ENCODE data around the gene SMC6. TPM values are rescaled to one million over a fixed set of nuclear protein-coding genes. Genes with fewer than 3 reads are reported as not detected.

The SMC6 gene
- total RNA-seq, 3 donors from 2014 or later: 17.0 to 23.4 (median 18.7) TPM

GRCh38 chr2:17749753-17750438 lies 3.7 kb downstream of the SMC6 start:
- Histone ChIP-seq H3K27ac (no peak overlapping the region), H3K36me3 (no peaks in the 10 kb centered on the region), H3K4me1 (peaks cover 0 to 13% of the 10 kb centered on the region in 2 donors), H3K4me3 (no peak overlapping the region), H3K27me3 (no peaks in the 10 kb centered on the region), H3K9me3 (no peaks in the 10 kb centered on the region)
- intact Hi-C loops (cut with DNase I; ENCODE audit: low total_unique reads): no loop called here
- DNase-seq (ENCODE audit: low spot score in 2 of 2): no peak
- TF ChIP-seq, protein P1, sequence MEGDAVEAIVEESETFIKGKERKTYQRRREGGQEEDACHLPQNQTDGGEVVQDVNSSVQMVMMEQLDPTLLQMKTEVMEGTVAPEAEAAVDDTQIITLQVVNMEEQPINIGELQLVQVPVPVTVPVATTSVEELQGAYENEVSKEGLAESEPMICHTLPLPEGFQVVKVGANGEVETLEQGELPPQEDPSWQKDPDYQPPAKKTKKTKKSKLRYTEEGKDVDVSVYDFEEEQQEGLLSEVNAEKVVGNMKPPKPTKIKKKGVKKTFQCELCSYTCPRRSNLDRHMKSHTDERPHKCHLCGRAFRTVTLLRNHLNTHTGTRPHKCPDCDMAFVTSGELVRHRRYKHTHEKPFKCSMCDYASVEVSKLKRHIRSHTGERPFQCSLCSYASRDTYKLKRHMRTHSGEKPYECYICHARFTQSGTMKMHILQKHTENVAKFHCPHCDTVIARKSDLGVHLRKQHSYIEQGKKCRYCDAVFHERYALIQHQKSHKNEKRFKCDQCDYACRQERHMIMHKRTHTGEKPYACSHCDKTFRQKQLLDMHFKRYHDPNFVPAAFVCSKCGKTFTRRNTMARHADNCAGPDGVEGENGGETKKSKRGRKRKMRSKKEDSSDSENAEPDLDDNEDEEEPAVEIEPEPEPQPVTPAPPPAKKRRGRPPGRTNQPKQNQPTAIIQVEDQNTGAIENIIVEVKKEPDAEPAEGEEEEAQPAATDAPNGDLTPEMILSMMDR (IDR thresholded peaks at IDR 0.05): no peak
- TF ChIP-seq POLR2A (IDR thresholded peaks at IDR 0.05) (no peak), POLR2AphosphoS5 (IDR thresholded peaks at IDR 0.05) (no peak)

- intact Hi-C loops (cut with DNase I; ENCODE audit: low total_unique reads): no loop called here
- Histone ChIP-seq H3K4me1 (peaks cover 0 to 8% of the 10 kb centered on the region in 2 donors), H3K9me3 (no peaks in the 10 kb centered on the region), H3K4me3 (no peak overlapping the region), H3K36me3 (no peaks in the 10 kb centered on the region), H3K27me3 (no peaks in the 10 kb centered on the region), H3K27ac (no peak overlapping the region)
- DNase-seq (ENCODE audit: low spot score in 2 of 2): no peak
- TF ChIP-seq, protein P1 (IDR thresholded peaks at IDR 0.05): no peak
- TF ChIP-seq POLR2AphosphoS5 (IDR thresholded peaks at IDR 0.05) (no peak), POLR2A (IDR thresholded peaks at IDR 0.05) (no peak)
Observed at GRCh38 chr2:17748745-17749144, 4.9 kb downstream of the SMC6 start.

DNA sequence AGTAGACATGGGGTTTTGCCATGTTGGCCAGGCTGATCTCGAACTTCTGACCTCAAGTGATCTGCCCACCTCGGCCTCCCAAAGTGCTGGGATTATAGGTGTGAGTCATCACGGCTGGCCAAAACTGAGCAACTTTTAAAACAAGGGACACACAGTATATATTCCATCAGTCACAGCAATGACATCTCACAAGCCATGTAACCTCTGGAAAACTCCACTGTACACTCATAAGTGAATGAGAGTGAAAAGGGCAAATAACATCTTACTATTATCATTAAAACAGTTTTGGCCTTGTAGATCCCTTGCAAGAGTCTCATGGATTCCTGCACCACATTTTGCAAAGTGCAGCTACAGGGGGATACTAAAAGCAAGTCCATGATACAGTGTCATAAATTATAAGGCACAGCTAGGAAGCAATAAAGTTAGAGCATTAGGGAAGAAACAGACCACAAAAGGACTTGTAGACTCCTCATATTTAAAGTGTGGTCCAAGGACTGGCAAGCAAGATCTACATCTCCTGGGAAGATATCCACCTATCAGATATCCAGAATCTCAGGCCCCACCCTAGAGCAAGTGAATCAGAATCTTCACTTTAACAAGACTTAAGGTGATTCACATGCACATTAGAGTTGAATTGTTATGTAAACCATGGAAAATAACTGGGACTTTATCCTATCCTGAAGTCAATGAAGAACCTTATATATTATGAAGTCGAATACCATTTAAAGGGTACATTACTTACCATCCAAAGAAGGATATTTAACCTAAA lies 5.7 kb downstream of the SMC6 start:
- DNase-seq (ENCODE audit: low spot score in 2 of 2): no peak
- H3K9me3 ChIP-seq: no peaks in the 10 kb centered on the region
- TF ChIP-seq, protein P1 (IDR thresholded peaks at IDR 0.05): no peak
- TF ChIP-seq POLR2A (IDR thresholded peaks at IDR 0.05) (no peak), POLR2AphosphoS5 (IDR thresholded peaks at IDR 0.05) (no peak)
- no peaks in the 10 kb centered on the region for H3K36me3 ChIP-seq
- intact Hi-C loops (cut with DNase I; ENCODE audit: low total_unique reads): no loop called here
- no peak overlapping the region for H3K27ac ChIP-seq
- H3K4me3 ChIP-seq: no peak overlapping the region
- H3K27me3 ChIP-seq: no peaks in the 10 kb centered on the region
- peaks cover 0 to 7% of the 10 kb centered on the region in 2 donors for H3K4me1 ChIP-seq

DNA sequence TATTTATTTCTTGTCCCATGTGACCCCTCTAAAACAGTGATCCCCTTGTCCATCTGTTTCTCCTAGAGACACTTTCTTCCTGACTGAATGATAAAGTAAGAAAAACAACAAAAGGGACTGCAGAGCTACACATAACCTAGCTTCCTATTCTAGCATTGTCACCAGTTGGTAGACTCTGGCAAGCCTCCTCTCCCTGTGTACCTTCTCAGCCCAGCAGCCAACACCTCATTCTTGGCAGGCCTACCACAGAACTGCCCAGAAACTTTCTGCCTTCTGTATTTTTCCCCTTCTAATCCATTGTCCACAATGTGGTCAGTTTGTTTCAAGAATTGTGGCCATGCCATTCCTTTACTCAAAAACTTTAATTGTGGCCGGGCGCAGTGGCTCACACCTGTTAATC lies 13.4 kb downstream of the SMC6 start:
- DNase-seq (ENCODE audit: low spot score in 2 of 2): no peak
- no peaks in the 10 kb centered on the region for H3K27me3 ChIP-seq
- TF ChIP-seq POLR2AphosphoS5 (IDR thresholded peaks at IDR 0.05) (no peak), POLR2A (IDR thresholded peaks at IDR 0.05) (no peak)
- TF ChIP-seq, protein P1 (IDR thresholded peaks at IDR 0.05): no peak
- H3K9me3 ChIP-seq: no peaks in the 10 kb centered on the region
- intact Hi-C loops (cut with DNase I; ENCODE audit: low total_unique reads): no loop called here
- no peaks in the 10 kb centered on the region for H3K36me3 ChIP-seq
- H3K4me1 ChIP-seq: no peaks in the 10 kb centered on the region
- H3K4me3 ChIP-seq: no peak overlapping the region
- H3K27ac ChIP-seq: no peak overlapping the region

DNA sequence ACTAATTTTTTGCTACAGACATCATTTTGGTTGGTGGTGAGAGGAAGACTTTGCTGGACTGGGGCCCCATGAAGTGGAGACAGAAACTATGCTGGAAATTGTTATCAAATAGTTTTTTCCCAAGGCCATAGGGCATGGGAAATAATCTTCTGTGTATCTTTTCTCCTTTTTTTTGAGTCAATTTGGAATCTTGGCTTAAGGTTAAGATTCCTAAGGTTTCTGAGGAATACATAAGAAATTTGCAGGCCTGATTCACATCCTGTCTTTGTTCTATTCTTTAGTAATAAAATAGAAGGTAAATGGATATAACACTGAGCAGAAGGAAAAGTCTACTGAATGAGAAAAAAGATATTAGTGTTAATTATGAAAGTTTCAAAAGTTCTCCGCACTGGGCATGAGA lies 16.6 kb downstream of the SMC6 start:
- no peak overlapping the region for H3K27ac ChIP-seq
- no peak overlapping the region for H3K4me3 ChIP-seq
- intact Hi-C loops (cut with DNase I; ENCODE audit: low total_unique reads): no loop called here
- H3K4me1 ChIP-seq: no peaks in the 10 kb centered on the region
- DNase-seq (ENCODE audit: low spot score in 2 of 2): no peak
- no peaks in the 10 kb centered on the region for H3K9me3 ChIP-seq
- no peaks in the 10 kb centered on the region for H3K27me3 ChIP-seq
- no peaks in the 10 kb centered on the region for H3K36me3 ChIP-seq
- TF ChIP-seq, protein P1 (IDR thresholded peaks at IDR 0.05): no peak
- TF ChIP-seq POLR2AphosphoS5 (IDR thresholded peaks at IDR 0.05) (no peak), POLR2A (IDR thresholded peaks at IDR 0.05) (no peak)

All from breast epithelium (tissue), 4 donors.